HG03097 (cell line): Measurements from ENCODE around the gene DENND1A.
"Not testable (repeated sequence)": the region's sequence is repeated elsewhere in the genome, so short reads cannot be mapped to it uniquely, and the experiment has no call there.

Experiments used
- ATAC-seq: cut with Tn5 transposase; IDR thresholded peaks from one replicate; pipeline ENCODE4 v1.9.1; 2021; ENCODE audit not compliant: unreplicated experiment, low FRiP score

DENND1A gene

DNA sequence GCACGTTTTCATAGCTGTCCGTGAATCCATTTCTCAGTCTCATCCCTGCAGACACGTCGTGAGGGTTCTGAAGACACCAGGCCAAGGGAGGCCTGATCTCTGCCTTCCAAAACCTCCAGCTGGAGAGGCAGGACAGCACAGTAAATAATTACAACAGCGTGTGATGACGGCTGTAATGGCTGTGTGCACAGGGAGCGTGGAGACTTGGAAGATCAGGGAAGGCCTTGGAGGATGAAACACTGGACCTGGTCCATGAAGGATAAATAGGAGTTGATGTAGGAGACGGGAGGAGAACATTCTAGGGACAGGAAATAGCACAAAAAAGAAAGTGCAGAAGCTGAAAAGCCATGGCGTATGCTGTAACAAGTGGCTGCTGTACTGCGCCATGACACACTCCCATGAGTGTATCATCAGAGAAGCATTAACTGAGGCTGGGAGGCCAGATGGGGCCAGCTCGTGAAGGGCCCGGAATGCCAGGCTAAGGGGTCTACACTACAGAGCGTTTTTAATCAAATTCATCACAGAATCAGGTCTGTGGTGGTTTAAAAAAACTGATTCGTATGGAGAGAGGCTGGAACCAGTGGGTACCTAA, 476.8 kb downstream of the DENND1A start:
- ATAC-seq, result no peak

DNA sequence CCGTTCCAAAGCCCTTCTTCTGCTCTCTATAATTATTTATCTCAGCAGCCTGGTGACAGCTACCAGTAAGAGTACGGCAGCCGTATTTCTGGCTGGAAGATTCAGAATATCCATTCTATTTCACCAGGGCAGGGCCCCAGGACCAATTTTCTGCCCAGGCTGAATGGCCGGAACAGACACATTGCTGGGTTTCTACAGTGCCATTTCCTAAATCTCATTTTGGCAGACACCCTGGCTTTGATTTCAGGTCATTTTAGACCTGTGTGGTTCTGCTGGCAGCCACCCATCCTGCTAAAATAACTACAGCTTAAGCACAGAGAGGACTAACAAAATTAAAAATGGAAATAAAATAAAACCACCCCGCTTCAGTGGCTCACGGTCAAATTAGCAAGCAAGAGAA, 478.9 kb downstream of the DENND1A start:
- no peak for ATAC-seq

GRCh38 chr9:123450098-123450770, 479.7 kb downstream of the DENND1A start:
- no peak for ATAC-seq

DNA sequence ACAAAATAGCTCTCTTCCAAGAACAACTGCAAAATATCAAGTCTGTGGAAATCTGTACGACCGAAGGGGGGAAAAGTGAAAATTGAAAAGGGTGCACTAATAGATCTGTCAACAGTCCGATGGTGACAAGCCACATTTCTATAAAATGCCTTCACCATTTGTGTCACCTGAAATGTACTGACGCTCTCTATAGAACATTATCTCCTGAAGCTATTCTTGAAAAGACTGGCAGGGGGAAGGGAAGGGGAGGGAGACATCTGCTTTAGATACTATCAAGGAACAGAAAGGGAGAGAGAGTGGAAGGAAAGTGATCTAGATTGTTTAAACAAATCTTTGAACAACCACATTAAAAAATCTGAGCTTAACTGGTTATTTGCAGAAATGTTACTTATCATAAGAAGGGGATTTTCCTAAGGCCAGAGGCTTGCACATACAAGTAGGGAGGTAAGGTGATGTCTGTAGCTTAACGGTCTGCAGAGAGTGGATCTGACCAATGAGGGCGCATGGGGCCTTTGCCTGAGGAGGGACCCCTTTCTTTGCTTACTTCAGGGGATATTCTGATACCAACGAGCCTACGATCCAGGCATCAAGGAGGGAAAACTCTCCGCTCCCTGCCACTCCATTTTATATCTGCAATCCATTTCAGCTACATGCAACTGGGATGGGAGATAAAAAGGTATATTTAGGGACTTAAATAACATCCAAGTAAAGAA, 481.8 kb downstream of the DENND1A start:
- no peak for ATAC-seq

DNA sequence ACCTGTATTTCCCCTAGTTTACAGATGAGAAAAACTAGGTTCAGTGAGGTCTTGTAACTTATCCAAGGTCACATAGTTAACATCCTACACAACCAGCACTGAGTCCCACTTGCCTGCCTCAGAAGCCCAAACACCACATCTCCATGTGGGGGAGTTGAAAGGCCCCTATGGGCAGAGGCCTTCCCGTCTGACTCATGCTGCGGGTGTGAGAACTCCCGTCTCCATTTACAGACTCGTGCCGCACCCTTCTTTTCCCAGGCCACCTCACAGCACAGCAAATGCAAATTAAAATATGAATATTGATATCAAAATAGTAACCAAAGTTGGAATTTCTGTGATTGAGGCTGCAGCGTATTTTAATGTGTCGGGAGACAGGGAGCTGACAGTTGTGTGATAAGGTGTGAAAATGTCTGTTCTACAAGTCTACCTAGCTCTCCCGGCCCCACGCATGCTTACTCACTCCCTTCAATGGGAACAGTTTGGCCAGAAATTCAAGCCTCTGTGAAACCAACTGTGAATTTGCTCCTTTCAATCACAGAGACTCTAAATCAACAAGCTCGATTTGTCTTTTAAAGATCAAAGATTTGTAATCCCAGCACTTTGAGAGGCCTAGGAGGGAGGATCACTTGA, 483.8 kb downstream of the DENND1A start:
- no peak for ATAC-seq

- no peak for ATAC-seq
These were observed 484.8 kb downstream of the DENND1A start for GRCh38 chr9:123445116-123445515.

DNA sequence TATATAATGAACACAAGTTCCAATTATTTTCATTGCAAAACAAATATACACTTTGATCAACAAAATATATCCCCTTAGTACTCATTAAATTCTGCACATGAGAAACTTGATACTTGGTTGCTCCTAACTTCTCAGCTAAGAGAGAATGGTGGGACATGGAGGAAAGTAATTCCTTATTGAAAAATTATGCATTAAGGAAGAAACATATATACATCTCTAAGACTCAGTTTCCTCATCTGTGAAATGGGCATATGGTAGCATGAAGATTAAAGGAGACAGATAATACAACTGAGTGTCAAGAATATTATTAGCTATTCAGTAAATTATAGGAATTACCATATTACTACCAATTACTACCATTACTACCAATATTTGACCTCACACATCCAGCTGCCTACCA, 488.2 kb downstream of the DENND1A start:
- ATAC-seq, result no peak

GRCh38 chr9:123440256-123440655, 489.7 kb downstream of the DENND1A start:
- ATAC-seq, result no peak

DNA sequence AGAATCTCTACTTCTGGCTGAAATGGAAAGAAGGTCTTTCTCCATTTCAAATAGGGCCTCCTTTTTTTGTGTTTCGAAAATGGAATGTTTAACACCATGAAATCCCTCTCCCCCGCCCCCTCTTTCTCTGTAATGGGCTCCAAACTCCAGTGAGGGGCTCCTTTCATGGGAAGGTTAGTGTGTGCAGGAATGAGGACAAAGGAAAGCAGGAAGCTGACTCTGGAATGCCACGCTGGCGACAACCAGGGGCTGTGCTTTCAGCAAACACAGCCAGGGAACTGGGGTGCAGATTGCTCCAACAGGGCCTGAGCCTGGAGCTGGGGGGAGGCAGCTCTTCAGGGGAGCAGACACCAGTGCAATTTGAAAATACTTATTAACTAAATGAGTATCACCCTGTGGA, 491.1 kb downstream of the DENND1A start:
- ATAC-seq, result no peak

GRCh38 chr9:123438321-123438720, 491.6 kb downstream of the DENND1A start:
- no peak for ATAC-seq

DNA sequence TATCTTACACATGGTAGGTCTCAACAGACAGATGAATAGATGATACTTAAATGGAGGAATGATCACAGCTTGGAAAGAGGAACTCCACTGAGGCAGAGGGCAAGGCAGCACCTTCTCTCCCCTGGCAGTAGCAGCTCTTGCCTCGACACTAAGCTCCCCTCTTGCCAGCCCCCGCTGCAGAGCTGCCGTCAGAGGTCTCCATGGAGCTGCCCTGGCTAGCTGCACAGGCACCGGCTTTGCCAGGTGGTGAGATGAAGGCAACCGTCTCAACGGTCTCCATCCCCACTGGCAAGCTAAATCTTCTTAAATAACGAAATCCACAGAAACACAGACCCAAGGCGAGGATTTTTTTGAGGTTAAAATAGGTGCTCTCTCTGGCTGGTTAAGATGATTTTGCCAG, 492.7 kb downstream of the DENND1A start:
- no peak for ATAC-seq

GRCh38 chr9:123435471-123435870, 494.5 kb downstream of the DENND1A start:
- no peak for ATAC-seq

GRCh38 chr9:123434619-123435240, 495.2 kb downstream of the DENND1A start:
- ATAC-seq, result no peak

GRCh38 chr9:123432331-123433236, 497.3 kb downstream of the DENND1A start:
- no peak for ATAC-seq

GRCh38 chr9:123431581-123431980, 498.3 kb downstream of the DENND1A start:
- ATAC-seq, result no peak

DNA sequence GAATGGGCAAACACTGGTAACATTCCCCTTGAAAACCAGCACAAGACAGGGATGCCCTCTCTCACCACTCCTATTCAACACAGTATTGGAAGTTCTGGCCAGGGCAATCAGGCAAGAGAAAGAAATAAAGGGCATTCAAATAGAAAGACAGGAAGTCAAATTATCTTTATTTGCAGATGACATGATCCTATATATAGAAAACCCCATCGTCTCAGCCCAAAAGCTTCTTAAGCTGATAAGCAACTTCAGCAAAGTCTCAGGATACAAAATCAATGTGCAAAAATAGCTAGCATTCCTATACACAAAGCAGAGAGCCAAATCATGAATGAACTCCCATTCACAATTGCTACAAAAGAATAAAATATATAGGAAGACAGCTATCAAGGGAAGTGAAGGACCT, 501.5 kb downstream of the DENND1A start:
- not testable (repeated sequence) for ATAC-seq

GRCh38 chr9:123426406-123426805, 503.5 kb downstream of the DENND1A start:
- no peak for ATAC-seq

GRCh38 chr9:123425836-123426365, 504.0 kb downstream of the DENND1A start:
- ATAC-seq, result no peak

DNA sequence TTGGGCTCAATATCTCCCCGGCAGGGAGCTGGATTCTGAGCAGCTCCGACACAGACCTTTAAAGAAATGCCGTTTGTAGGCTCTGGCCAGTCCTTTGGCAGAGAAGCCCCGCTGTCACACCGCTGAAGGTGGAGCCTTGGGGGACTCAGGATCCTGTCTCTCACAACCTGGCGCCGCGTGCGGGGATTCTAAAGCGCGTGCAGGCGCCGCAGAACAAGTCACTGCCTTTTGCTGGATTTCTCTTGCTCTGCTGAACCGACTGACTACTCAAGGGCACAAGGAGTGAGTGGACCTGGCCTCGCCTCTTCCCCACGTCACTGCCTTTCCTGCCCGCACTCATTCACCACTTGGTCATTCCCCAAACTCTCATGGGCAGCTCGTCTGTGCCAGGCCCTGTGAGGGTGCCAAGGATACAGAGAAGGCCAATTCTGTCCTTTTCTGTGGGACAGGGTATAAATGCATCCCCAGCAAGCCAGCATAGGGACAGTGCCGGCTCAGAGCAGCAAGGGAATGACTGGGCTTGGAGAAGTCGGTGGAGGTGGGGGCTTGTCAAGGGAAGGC, 504.6 kb downstream of the DENND1A start:
- no peak for ATAC-seq
